ENCODE measurements around the gene GPX1.
"Not testable (repeated sequence)": the region's sequence is repeated elsewhere in the genome, so short reads cannot be mapped to it uniquely, and the experiment has no call there.

Gene GPX1

DNA sequence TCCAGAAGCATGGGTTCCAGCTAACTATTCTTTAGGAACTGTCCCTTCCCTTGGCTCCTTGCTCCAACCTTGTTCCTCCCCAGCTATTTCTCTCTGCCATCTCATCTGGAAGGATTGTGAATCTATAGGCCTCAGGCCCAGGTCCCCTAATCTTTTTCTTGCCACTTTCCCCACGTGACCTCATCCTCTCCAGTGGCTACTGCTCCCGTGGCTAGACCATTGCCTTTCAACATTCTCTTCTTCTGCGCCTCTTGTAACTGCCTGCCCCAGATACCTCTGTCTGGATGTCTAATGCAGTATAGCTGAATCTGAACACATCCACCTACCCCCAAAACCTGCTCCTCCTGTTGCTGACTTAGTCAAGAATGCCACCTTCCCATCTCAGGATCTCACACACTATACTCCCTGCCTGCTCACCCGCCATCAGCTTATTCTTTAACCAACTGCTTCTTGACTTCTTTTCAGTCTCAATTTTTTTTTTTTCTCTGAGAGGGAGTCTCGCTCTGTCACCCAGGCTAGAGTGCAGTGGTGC lies 5.2 kb downstream of the GPX1 start:
- Mint-ChIP-seq H3K36me3 (ENCODE audit: low read depth) (peaks cover 21% of the 10 kb centered on the region), H3K4me1 (peaks cover 19% of the 10 kb centered on the region), H3K27me3 (ENCODE audit: low read depth, poor library complexity) (peaks cover 7% of the 10 kb centered on the region), H3K4me3 (no peak overlapping the region), H3K9me3 (peaks cover 4% of the 10 kb centered on the region), H3K27ac (no peak overlapping the region)
- no peak for DNase-seq
- TF ChIP-seq, protein P1, sequence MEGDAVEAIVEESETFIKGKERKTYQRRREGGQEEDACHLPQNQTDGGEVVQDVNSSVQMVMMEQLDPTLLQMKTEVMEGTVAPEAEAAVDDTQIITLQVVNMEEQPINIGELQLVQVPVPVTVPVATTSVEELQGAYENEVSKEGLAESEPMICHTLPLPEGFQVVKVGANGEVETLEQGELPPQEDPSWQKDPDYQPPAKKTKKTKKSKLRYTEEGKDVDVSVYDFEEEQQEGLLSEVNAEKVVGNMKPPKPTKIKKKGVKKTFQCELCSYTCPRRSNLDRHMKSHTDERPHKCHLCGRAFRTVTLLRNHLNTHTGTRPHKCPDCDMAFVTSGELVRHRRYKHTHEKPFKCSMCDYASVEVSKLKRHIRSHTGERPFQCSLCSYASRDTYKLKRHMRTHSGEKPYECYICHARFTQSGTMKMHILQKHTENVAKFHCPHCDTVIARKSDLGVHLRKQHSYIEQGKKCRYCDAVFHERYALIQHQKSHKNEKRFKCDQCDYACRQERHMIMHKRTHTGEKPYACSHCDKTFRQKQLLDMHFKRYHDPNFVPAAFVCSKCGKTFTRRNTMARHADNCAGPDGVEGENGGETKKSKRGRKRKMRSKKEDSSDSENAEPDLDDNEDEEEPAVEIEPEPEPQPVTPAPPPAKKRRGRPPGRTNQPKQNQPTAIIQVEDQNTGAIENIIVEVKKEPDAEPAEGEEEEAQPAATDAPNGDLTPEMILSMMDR (IDR thresholded peaks at IDR 0.05): no peak

GRCh38 chr3:49352281-49352680 lies 5.9 kb downstream of the GPX1 start:
- Mint-ChIP-seq H3K9me3 (peaks cover 4% of the 10 kb centered on the region), H3K36me3 (ENCODE audit: low read depth) (peaks cover 21% of the 10 kb centered on the region), H3K27ac (no peak overlapping the region), H3K4me1 (peaks cover 19% of the 10 kb centered on the region), H3K27me3 (ENCODE audit: low read depth, poor library complexity) (peaks cover 7% of the 10 kb centered on the region), H3K4me3 (no peak overlapping the region)
- DNase-seq: no peak
- TF ChIP-seq, protein P1 (IDR thresholded peaks at IDR 0.05): no peak

GRCh38 chr3:49351521-49352011 lies 6.6 kb downstream of the GPX1 start:
- no peak overlapping the region for H3K4me3 Mint-ChIP-seq
- peaks cover 20% of the 10 kb centered on the region for H3K36me3 Mint-ChIP-seq (ENCODE audit: low read depth)
- peaks cover 7% of the 10 kb centered on the region for H3K27me3 Mint-ChIP-seq (ENCODE audit: low read depth, poor library complexity)
- TF ChIP-seq, protein P1 (IDR thresholded peaks at IDR 0.05): no peak
- peak overlapping the region; percentile 2 for H3K27ac Mint-ChIP-seq
- DNase-seq: no peak
- H3K9me3 Mint-ChIP-seq: peaks cover 4% of the 10 kb centered on the region
- H3K4me1 Mint-ChIP-seq: peaks cover 17% of the 10 kb centered on the region

- Mint-ChIP-seq H3K27me3 (ENCODE audit: low read depth, poor library complexity) (peaks cover 11% of the 10 kb centered on the region), H3K9me3 (peaks cover 4% of the 10 kb centered on the region), H3K4me1 (peaks cover 10% of the 10 kb centered on the region), H3K4me3 (no peak overlapping the region), H3K36me3 (ENCODE audit: low read depth) (peaks cover 5% of the 10 kb centered on the region), H3K27ac (peak overlapping the region; percentile 22)
- TF ChIP-seq, protein P1 (IDR thresholded peaks at IDR 0.05): no peak
- DNase-seq: no peak
Observed at GRCh38 chr3:49349348-49350114, 8.6 kb downstream of the GPX1 start.

DNA sequence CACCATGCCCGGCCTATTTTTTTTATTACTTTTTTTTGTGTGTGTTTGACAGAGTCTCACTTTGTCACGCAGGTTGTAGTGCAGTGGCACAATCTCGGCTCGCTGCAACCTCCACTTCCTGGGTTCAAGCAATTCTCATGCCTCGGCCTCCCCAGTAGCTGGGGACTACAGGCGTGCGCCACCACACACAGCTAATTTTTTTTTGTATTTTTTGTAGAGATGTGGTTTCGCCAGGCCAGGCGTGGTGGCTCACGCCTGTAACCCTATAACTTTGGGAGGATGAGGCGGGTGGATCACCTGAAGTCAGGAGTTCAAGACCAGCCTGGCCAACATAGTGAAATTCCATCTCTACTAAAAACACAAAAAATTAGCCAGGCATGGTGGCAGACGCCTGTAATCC lies 9.8 kb downstream of the GPX1 start:
- H3K9me3 Mint-ChIP-seq; H3K36me3 Mint-ChIP-seq (ENCODE audit: low read depth); H3K27me3 Mint-ChIP-seq (ENCODE audit: low read depth, poor library complexity); DNase-seq; H3K27ac Mint-ChIP-seq; H3K4me3 Mint-ChIP-seq: not testable (repeated sequence)
- H3K4me1 Mint-ChIP-seq: peaks cover 10% of the 10 kb centered on the region

DNA sequence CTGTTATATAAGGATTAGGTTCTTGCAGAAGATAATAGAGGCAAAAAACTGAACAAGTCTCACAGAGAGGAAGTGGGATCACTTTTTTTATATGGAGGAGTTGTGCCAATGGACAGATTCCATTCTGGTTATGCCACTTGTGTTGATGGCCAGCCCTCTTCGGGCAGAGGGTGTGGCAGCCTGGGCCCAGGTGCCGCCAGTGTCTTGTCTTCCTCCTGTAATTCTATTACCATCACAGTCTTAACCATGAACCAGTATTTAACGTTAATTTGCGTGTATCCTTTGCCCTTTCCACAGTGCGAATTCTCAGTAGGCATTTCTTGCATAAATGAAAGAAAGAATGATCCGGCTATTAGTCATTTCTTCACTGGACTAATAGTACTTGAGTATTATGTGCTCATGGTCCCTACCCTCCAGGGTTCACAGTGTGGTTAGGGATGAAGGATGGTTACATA lies 11.3 kb downstream of the GPX1 start:
- DNase-seq: no peak
- Mint-ChIP-seq H3K4me3 (no peak overlapping the region), H3K9me3 (no peaks in the 10 kb centered on the region), H3K27ac (no peak overlapping the region), H3K4me1 (peaks cover 7% of the 10 kb centered on the region), H3K36me3 (ENCODE audit: low read depth) (no peaks in the 10 kb centered on the region), H3K27me3 (ENCODE audit: low read depth, poor library complexity) (peaks cover 11% of the 10 kb centered on the region)
- TF ChIP-seq, protein P1 (IDR thresholded peaks at IDR 0.05): no peak
